Neutrophil (primary cell): ENCODE measurements around the gene F8A2.
"Not testable (repeated sequence)": the region's sequence is repeated elsewhere in the genome, so short reads cannot be mapped to it uniquely, and the experiment has no call there.

Experiments
- H3K27ac ChIP-seq: fragments of 200-600 bp; sonication (generic); 2 replicates; pipeline ENCODE4 v1.5.1; 2016; ENCODE audit warnings: mild to moderate bottlenecking, moderate library complexity
- H3K27me3 ChIP-seq: fragments of 200-600 bp; sonication (generic); 2 replicates; pipeline ENCODE4 v1.6.0; 2016; ENCODE audit warnings: mild to moderate bottlenecking
- H3K36me3 ChIP-seq: fragments of 200-600 bp; sonication (generic); 2 replicates; pipeline ENCODE4 v1.5.1; 2017
- H3K4me1 ChIP-seq, 2 experiments: fragments of 200-600 bp in 1 of 2; sonication (generic) in 1 of 2; 1 replicate in 1 of 2; 2 replicates in 1 of 2; pipeline versions ENCODE4 v1.5.1 to v1.6.1; 2013 to 2016; ENCODE audit warnings: low read depth in 1 of 2, low read length in 1 of 2, mild to moderate bottlenecking in 1 of 2, moderate library complexity in 1 of 2; ENCODE audit not compliant: control insufficient read depth in 1 of 2, insufficient read depth in 1 of 2
- H3K4me3 ChIP-seq, 2 experiments: fragments of 200-600 bp in 1 of 2; sonication (generic) in 1 of 2; 1 replicate in 1 of 2; 2 replicates in 1 of 2; pipeline ENCODE4 v1.5.1; 2013 to 2016; ENCODE audit warnings: low read depth in 1 of 2, low read length in 1 of 2, mild to moderate bottlenecking in 1 of 2, moderate library complexity in 1 of 2
- H3K9me3 ChIP-seq: fragments of 200-600 bp; sonication (generic); 2 replicates; pipeline ENCODE4 v1.5.1; 2016
- TF ChIP-seq, protein P1 (sequence below): fragments of 200-600 bp; sonication (generic); IDR thresholded peaks from 2 replicates; pipeline ENCODE4 v1.5.1; 2016; ENCODE audit warnings: antibody characterized with exemption

F8A2 gene

DNA sequence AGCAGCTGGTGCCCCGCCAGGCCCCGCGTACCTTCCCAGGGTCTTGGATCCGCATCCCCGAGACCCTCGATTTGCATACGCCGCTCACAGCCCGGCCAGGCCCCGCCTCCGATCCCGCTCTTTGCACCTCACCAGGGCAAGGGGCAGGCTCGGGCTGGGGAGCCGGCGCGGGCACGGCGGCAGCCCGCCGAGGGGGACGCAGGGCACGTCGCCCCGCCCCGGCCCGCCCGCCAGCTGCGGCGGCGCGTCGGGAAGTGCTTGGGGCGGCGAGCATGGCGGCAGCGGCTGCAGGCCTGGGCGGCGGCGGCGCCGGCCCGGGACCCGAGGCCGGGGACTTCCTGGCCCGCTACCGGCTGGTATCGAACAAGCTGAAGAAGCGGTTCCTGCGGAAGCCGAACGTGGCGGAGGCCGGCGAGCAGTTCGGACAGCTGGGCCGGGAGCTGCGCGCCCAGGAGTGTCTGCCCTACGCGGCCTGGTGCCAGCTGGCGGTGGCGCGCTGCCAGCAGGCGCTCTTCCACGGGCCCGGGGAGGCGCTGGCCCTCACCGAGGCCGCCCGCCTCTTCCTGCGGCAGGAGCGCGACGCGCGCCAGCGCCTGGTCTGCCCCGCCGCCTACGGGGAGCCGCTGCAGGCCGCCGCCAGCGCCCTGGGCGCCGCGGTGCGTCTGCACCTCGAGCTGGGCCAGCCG is at the start of gene F8A2:
Gene F8A2 (plus strand): TSS at position 253 of the 686 bp plus-strand sequence. CDS start 20 bp downstream, at position 273.
- H3K27me3 ChIP-seq, H3K36me3 ChIP-seq, H3K27ac ChIP-seq, H3K9me3 ChIP-seq, H3K4me3 ChIP-seq, H3K4me1 ChIP-seq: not testable (repeated sequence)

DNA sequence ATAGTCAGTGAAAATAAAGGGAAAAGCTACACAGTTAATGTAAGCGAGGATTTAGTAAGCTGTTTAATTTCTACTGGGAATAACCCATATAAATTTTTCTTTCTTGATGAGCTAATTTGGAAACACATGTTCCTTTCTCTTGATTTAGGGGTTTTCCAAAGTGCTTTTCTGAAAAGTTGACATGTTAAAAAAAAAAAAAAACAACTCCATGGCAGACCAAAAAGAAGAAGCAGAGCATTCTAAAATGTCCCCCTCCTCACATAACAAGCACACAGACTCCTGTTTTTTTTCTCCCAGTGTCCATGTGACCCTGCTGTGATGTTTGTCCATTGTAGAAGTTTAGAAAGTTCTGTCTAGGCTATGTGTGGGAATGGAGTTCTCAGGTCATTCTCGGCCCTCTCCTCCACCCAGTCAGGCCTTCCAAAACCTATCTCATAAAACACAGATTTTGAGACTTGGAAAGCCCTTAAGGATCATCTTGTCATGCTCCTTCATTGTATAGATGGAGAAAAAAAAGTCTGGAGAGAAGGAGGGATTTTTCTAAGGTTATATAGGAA is 48.3 kb upstream of the F8A2 start:
- no peak overlapping the region for H3K27ac ChIP-seq
- no peaks in the 10 kb centered on the region for H3K9me3 ChIP-seq
- peaks cover 0 to 3% of the 10 kb centered on the region in 2 experiments for H3K4me1 ChIP-seq
- no peaks in the 10 kb centered on the region for H3K27me3 ChIP-seq
- TF ChIP-seq, protein P1, sequence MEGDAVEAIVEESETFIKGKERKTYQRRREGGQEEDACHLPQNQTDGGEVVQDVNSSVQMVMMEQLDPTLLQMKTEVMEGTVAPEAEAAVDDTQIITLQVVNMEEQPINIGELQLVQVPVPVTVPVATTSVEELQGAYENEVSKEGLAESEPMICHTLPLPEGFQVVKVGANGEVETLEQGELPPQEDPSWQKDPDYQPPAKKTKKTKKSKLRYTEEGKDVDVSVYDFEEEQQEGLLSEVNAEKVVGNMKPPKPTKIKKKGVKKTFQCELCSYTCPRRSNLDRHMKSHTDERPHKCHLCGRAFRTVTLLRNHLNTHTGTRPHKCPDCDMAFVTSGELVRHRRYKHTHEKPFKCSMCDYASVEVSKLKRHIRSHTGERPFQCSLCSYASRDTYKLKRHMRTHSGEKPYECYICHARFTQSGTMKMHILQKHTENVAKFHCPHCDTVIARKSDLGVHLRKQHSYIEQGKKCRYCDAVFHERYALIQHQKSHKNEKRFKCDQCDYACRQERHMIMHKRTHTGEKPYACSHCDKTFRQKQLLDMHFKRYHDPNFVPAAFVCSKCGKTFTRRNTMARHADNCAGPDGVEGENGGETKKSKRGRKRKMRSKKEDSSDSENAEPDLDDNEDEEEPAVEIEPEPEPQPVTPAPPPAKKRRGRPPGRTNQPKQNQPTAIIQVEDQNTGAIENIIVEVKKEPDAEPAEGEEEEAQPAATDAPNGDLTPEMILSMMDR = no peak
- H3K4me3 ChIP-seq = no peak overlapping the region
- no peaks in the 10 kb centered on the region for H3K36me3 ChIP-seq

DNA sequence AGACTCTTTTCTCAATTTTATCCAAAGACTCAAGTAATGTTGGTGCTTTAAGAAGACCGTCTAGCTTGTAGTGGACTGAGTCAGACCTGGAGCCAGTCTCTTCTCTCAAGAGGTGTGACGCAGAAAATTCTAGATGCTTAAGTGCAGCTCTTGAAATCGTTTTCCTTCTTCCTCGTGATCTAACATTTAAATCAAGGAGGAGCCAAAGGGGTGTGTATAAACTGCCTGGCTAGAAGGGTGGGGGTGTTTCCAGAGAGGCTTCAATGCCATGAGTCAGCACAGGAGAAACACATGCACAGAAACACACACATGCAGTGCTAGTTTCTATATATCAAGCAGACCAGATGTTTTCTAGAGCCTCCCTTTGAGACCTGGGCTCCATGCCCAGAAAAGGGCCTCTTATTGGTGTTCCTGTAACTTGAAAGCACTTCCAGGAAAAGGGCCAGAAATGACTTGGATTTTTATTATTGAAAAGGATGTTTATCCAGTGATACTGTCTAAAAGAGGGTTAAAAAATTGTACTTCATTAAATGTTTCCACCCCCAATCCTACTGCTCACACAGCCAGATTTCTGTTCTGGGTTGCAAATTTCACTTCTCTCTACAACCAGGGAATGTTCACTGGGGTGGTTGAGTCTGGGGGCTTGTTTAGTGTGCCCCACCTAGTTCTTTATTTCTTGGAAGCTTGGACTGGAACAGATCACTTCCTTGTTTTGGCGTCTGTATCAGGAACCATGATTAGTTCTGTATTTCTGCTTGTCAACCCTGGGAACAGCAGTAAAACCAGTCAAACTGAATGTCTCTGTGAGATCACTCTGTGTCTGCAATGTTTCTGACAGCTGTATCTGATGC is 47.2 kb upstream of the F8A2 start, which contains the start of gene CLIC2:
Gene CLIC2 (minus strand): TSS at position 129 of the 851 bp plus-strand sequence. CDS start 187 bp downstream, outside the sequence.
- H3K4me3 ChIP-seq = no peak within 1 kb of the TSS
- no peaks in the 10 kb centered on the region for H3K36me3 ChIP-seq
- peaks cover 0 to 3% of the 10 kb centered on the region in 2 experiments for H3K4me1 ChIP-seq
- no peaks in the 10 kb centered on the region for H3K27me3 ChIP-seq
- TF ChIP-seq, protein P1 = no peak
- H3K9me3 ChIP-seq = no peaks in the 10 kb centered on the region
- H3K27ac ChIP-seq = no peak within 1 kb of the TSS

DNA sequence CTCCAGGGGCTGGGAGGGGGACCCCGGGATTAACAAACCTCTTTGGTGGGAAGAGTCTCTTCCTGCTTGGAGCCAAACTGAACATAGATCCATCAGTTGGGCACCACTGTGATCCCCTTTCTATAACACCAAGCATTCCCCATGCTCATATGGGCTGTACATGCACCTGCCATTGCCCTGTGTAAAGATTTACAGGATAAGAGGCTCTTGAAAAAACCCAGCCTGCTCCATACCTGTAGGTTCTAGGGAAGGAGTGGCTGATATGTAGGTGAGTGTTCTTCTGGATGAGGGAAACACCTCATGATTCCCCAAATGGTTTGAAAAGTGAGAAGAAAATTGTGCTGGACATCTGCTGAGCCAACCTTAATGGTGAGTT is 46.6 kb upstream of the F8A2 start:
- H3K4me3 ChIP-seq, H3K9me3 ChIP-seq, H3K36me3 ChIP-seq, H3K27me3 ChIP-seq, H3K4me1 ChIP-seq, H3K27ac ChIP-seq: not testable (repeated sequence)

DNA sequence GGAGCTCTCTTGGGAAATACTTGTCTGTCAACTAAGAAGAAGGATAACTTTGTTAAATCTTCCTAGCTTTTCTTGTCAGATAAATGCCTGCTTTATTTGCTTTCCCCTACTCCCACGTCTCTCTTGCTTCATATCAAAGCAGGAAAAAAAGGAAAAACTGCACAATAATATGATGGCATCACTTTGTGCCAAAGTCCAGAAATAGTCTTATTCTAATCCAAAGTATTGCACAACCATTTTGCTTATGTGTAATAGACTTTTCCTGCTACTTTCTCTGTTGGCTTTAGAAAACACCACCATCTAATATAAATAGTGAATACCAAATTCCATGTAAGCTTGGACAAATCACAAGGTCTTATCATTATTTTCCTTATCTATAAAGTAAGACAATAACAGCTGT is 36.2 kb upstream of the F8A2 start:
- H3K36me3 ChIP-seq, H3K4me3 ChIP-seq, H3K4me1 ChIP-seq, H3K9me3 ChIP-seq, H3K27ac ChIP-seq, H3K27me3 ChIP-seq: not testable (repeated sequence)

DNA sequence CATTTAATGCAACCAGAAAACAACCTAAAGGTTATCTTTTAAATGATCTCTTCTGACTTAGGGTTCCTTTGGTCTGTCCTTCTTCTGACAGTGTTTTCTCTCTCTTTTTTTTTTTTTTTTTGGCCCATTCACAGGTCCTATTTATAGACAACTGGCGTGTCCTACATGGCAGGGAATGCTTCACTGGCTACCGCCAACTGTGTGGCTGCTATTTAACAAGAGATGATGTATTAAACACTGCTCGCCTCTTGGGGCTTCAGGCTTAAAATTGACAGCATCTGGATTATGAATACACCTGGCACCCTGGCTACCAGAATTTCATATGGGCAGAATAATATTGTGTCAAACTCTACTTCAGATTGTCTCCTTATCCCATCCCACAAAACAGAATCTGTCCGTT is 32.4 kb upstream of the F8A2 start:
- H3K4me1 ChIP-seq, H3K9me3 ChIP-seq, H3K27ac ChIP-seq, H3K4me3 ChIP-seq, H3K36me3 ChIP-seq, H3K27me3 ChIP-seq: not testable (repeated sequence)

DNA sequence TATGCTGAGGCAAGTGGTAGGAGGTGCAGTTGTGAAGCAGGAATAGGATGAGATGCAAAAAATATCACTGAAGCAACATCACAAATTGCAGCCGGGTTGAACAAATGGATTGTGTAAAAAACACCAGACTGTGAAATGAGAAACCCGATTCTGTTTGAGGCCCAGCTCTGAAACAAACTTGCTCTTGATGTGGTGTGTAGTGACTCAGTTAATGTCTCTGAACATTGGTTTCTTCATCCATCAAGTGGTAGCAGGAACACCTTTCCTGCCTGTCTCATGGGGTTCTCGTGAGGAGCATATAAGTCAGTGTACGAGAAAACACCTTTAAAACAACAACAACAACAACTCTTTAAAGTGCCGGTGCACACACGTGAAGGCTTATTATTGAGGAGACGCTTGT is 18.2 kb upstream of the F8A2 start:
- not testable (repeated sequence) for H3K27me3 ChIP-seq, H3K27ac ChIP-seq, H3K9me3 ChIP-seq, H3K4me1 ChIP-seq, H3K4me3 ChIP-seq, H3K36me3 ChIP-seq

DNA sequence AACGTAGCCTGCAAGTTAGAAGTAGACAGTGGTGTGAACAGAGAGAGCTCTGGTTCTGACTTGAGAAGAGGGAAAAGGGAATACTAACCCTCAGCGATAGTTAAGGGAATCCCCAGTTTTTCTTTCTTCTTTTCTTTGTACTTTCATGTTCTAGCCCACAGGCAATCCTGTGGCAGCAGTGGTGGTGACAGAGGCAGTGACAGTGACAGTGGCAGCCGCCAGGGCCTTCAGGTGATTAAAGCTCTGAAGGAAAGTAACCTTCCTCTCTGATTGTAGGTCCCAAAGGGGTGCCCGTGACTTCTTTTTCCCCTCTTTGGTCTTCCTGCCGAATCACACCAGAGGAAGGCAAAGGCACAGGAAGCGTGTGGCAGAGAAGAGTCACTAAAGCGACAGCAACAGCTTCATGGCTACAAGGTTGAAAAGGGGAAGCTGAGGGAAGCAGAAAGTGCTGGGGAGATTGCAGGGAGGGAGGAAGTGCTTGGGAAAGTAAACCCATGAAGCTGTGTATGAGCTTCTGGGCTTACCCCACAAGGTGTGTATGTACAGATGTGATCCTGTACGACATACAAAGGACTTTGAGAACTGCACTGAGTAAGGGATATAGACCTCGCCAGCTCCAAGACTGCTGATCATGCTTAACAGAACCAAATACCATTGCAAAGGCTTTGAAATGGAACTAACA is 8.0 kb upstream of the F8A2 start:
- H3K4me1 ChIP-seq, H3K4me3 ChIP-seq: not testable (repeated sequence)

DNA sequence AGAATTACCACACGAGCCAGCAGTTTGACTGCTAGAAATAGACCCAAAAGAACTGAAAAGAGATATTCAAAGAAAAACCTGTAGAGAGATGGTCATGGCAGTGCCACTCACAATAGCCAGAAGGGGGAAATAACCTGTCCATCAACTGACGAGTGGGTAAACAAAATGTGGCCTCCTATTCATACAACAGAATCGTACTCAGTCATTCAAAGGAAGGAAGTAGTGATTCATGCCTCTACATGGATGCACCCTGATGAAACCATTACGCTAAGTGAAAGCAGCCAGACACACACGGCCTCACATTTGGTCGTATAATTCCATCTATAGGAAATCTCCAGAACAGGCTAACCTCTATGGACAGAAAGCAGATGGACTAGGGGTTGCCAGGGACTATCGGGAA is 2.1 kb upstream of the F8A2 start:
- not testable (repeated sequence) for H3K9me3 ChIP-seq, H3K27ac ChIP-seq, H3K27me3 ChIP-seq, H3K4me1 ChIP-seq, H3K36me3 ChIP-seq, H3K4me3 ChIP-seq

More for the DNA sequence above, 8.0 kb upstream of the F8A2 start:
- not testable (repeated sequence) for H3K36me3 ChIP-seq, H3K9me3 ChIP-seq, H3K27ac ChIP-seq, H3K27me3 ChIP-seq

DNA sequence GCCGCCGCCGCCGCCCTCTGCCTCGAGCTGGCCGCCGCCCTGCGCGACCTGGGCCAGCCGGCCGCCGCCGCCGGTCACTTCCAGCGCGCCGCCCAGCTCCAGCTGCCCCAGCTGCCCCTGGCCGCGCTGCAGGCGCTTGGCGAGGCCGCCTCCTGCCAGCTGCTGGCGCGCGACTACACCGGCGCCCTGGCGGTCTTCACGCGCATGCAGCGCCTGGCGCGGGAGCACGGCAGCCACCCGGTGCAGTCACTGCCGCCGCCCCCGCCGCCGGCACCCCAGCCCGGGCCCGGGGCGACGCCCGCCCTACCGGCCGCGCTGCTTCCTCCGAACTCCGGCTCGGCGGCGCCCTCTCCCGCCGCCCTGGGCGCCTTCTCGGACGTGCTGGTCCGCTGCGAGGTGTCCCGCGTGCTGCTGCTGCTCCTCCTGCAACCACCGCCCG is 653 bp downstream of the F8A2 start:
- not testable (repeated sequence) for H3K4me1 ChIP-seq, H3K36me3 ChIP-seq, H3K27ac ChIP-seq, H3K4me3 ChIP-seq, H3K27me3 ChIP-seq, H3K9me3 ChIP-seq
